Panc1 (cell line): ENCODE results near the gene PGPEP1. TPM values are rescaled to one million over a fixed set of nuclear protein-coding genes. Genes with fewer than 3 reads are reported as not detected.

Source experiments
- ATAC-seq: fragments of 200-7000 bp; cut with Tn5 transposase; 2 replicates; pipeline ENCODE4 v1.9.1; 2020; ENCODE audit warnings: mild to moderate bottlenecking, moderate library complexity
- BruUV-seq: library from RNA; stranded (reverse); fragments of 400-500 nt; replicated peaks from 2 replicates; lab custom pipeline; 2021; lab: Mats Ljungman, UMichigan
- CTCF ChIA-PET: fragments of 300-600 bp; sonication (Branson Sonifier 250); formaldehyde crosslinking; loops from one replicate; lab custom pipeline; 2022; ENCODE audit warnings: antibody characterized with exemption; lab: Charles Lee
- POLR2A ChIA-PET: fragments of 300-600 bp; sonication (Branson Sonifier 250); formaldehyde crosslinking; loops from one replicate; lab custom pipeline; 2022; ENCODE audit warnings: antibody characterized with exemption; lab: Charles Lee
- DNase-seq: peaks from one replicate; pipeline ENCODE4 v3.0.0-alpha.2; 2010; ENCODE audit warnings: low read depth, low spot score
- H3K27ac ChIP-seq: 2 replicates; pipeline ENCODE4 v1.5.1; 2011; ENCODE audit warnings: mild to moderate bottlenecking, low read length, inconsistent platforms
- H3K27me3 ChIP-seq: fragments of 200-500 bp; sonication (Bioruptor generic); 2 replicates; pipeline ENCODE4 v1.6.0; 2014; ENCODE audit warnings: low read length, inconsistent platforms; ENCODE audit not compliant: control insufficient read depth, insufficient read depth
- H3K36me3 ChIP-seq: fragments of 200-500 bp; sonication (Bioruptor generic); 2 replicates; pipeline ENCODE4 v1.5.1; 2014; ENCODE audit warnings: inconsistent platforms, mild to moderate bottlenecking, low read length, moderate library complexity; ENCODE audit not compliant: control insufficient read depth, insufficient read depth
- H3K4me1 ChIP-seq: 2 replicates; pipeline ENCODE4 v1.5.1; 2011; ENCODE audit warnings: inconsistent platforms, mild to moderate bottlenecking, low read length, moderate library complexity; ENCODE audit not compliant: control insufficient read depth, insufficient read depth
- H3K4me3 ChIP-seq, 2 experiments: 2 replicates each; pipeline ENCODE4 v1.5.1; 2011 to 2012; ENCODE audit warnings: low read depth in 2 of 2, low read length in 2 of 2, mild to moderate bottlenecking in 2 of 2, inconsistent platforms in 1 of 2, moderate library complexity in 1 of 2
- H3K9me3 ChIP-seq: fragments of 200-500 bp; sonication (Bioruptor generic); 2 replicates; pipeline ENCODE4 v1.5.1; 2014; ENCODE audit warnings: low read depth, mild to moderate bottlenecking, inconsistent platforms, low read length, moderate library complexity; ENCODE audit not compliant: control insufficient read depth, insufficient read depth
- POLR2AphosphoS5 ChIP-seq: IDR thresholded peaks from 2 replicates; pipeline ENCODE4 v1.6.1; 2012; ENCODE audit warnings: mild to moderate bottlenecking, low read depth, low read length, moderate library complexity
- SIN3A ChIP-seq: IDR thresholded peaks from 2 replicates; pipeline ENCODE4 v1.6.1; 2012; ENCODE audit warnings: low read depth, mild to moderate bottlenecking, low read length, moderate library complexity, borderline replicate concordance; ENCODE audit not compliant: insufficient read depth
- TCF7L2 ChIP-seq: IDR thresholded peaks from 2 replicates; pipeline ENCODE4 v1.6.1; 2011; ENCODE audit warnings: mild to moderate bottlenecking, low read depth, low read length, inconsistent platforms
- in situ Hi-C: cut with HindIII; loops from 2 replicates; pipeline ENCODE4 v1.10.0; 2016; ENCODE audit warnings: low sequenced_read_pairs, low pct_unique_long_range_greater_than_20kb
- intact Hi-C: fragments of 100-400 bp; cut with micrococcal nuclease; formaldehyde crosslinking; loops from one replicate; pipeline ENCODE4 v1.10.0; 2022; ENCODE audit not compliant: unreplicated experiment
- total RNA-seq: library from RNA; stranded (reverse); gene quantifications from one replicate; pipeline ENCODE4 v1.2.1, GENCODE V29; 2021; ENCODE audit not compliant: unreplicated experiment
- TF ChIP-seq, protein P1 (sequence below), 2 experiments: IDR thresholded peaks; 2 replicates each; pipeline ENCODE4 v1.6.1; 2011 to 2012; ENCODE audit warnings: low read depth in 2 of 2, control low read depth in 1 of 2, low read length in 1 of 2, mild to moderate bottlenecking in 1 of 2, moderate library complexity in 1 of 2; ENCODE audit not compliant: insufficient read depth in 1 of 2
- TF ChIP-seq, protein P2 (sequence below): fragments of 450-650 bp; IDR thresholded peaks from 2 replicates; pipeline ENCODE4 v1.5.1; 2017; ENCODE audit warnings: mild to moderate bottlenecking

PGPEP1 gene
- total RNA-seq, 1 experiment from 2014 or later = 36.3 TPM

DNA sequence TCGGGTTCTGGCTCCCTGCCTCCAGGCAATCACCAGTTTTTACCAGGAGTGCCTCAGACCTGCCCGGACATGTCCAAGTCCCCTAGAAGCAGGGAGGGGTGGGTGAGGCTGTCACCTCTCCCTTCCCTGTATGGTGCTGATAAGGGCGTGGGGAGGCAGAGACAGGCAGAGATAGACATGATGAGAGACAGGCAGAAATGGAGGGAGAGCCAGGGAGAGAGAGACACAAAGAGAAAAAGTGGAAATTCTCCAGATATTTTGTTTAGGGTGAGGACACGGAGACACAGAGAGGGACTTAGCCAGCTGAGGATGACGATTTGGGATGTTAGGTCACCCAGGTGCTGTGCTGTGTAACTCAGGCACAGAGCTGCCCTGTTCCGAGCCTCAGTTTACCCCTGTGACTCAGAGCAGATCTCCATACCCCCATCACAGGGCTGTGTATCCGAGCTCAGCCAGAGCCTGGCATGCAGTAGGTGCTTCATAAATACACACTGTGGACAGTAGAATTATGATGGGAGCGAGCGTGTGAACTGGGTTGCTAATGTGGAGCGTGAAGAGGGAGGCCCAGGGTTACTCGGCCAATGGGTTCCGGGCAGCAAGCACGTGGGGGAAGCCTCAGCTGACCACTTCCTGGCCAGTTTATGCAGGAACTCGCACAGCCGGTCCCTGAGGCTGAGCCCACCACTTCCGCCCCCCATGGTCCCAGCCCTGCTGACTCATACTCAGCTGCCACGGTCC, 33.7 kb downstream of the PGPEP1 start:
- in situ Hi-C loops (no loop called here), intact Hi-C loops (no loop called here)
- Histone ChIP-seq H3K9me3 (no peaks in the 10 kb centered on the region), H3K4me1 (peaks cover 39% of the 10 kb centered on the region), H3K36me3 (no peaks in the 10 kb centered on the region), H3K27ac (peak overlapping the region; percentile 99), H3K4me3 (no peak overlapping the region), H3K27me3 (no peaks in the 10 kb centered on the region)
- TSS peak; percentile 97 for BruUV-seq
- ATAC-seq = peak; percentile 93
- ChIA-PET POLR2A (no interaction called here), CTCF (no interaction called here)
- DNase-seq = no peak
- TF ChIP-seq, protein P1, sequence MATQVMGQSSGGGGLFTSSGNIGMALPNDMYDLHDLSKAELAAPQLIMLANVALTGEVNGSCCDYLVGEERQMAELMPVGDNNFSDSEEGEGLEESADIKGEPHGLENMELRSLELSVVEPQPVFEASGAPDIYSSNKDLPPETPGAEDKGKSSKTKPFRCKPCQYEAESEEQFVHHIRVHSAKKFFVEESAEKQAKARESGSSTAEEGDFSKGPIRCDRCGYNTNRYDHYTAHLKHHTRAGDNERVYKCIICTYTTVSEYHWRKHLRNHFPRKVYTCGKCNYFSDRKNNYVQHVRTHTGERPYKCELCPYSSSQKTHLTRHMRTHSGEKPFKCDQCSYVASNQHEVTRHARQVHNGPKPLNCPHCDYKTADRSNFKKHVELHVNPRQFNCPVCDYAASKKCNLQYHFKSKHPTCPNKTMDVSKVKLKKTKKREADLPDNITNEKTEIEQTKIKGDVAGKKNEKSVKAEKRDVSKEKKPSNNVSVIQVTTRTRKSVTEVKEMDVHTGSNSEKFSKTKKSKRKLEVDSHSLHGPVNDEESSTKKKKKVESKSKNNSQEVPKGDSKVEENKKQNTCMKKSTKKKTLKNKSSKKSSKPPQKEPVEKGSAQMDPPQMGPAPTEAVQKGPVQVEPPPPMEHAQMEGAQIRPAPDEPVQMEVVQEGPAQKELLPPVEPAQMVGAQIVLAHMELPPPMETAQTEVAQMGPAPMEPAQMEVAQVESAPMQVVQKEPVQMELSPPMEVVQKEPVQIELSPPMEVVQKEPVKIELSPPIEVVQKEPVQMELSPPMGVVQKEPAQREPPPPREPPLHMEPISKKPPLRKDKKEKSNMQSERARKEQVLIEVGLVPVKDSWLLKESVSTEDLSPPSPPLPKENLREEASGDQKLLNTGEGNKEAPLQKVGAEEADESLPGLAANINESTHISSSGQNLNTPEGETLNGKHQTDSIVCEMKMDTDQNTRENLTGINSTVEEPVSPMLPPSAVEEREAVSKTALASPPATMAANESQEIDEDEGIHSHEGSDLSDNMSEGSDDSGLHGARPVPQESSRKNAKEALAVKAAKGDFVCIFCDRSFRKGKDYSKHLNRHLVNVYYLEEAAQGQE (IDR thresholded peaks at IDR 0.05; ENCODE audit: insufficient read depth in 1 of 2, low read depth in 2 of 2, low read length in 1 of 2) = no peak
- TF ChIP-seq, protein P2, sequence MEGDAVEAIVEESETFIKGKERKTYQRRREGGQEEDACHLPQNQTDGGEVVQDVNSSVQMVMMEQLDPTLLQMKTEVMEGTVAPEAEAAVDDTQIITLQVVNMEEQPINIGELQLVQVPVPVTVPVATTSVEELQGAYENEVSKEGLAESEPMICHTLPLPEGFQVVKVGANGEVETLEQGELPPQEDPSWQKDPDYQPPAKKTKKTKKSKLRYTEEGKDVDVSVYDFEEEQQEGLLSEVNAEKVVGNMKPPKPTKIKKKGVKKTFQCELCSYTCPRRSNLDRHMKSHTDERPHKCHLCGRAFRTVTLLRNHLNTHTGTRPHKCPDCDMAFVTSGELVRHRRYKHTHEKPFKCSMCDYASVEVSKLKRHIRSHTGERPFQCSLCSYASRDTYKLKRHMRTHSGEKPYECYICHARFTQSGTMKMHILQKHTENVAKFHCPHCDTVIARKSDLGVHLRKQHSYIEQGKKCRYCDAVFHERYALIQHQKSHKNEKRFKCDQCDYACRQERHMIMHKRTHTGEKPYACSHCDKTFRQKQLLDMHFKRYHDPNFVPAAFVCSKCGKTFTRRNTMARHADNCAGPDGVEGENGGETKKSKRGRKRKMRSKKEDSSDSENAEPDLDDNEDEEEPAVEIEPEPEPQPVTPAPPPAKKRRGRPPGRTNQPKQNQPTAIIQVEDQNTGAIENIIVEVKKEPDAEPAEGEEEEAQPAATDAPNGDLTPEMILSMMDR = no peak
- TF ChIP-seq TCF7L2 (no peak), POLR2AphosphoS5 (peak; percentile 46), SIN3A (no peak)

DNA sequence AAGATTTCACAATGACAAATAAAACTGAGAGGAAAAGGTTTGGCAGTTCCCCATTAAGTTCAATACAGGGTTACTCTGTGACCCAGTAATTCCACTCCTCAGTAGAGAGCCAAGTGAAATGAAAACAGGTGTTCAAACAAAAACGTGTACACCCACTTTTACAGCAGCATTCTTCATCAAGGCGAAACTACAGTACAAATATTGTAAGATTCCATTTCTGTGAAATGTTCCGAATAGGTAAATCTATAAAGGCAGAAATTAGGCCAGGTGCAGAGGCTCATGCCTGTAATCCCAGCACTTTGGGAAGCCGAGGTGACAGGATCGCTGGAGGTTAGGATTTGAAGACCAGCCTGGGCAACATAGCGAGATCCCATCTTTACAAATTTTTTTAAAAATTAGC, 36.6 kb downstream of the PGPEP1 start:
- CTCF ChIA-PET = no interaction called here

More for the DNA sequence above, 36.6 kb downstream of the PGPEP1 start:
- H3K27me3 ChIP-seq = no peaks in the 10 kb centered on the region
- H3K9me3 ChIP-seq = no peaks in the 10 kb centered on the region
- no TSS peak for BruUV-seq
- intact Hi-C loops (no loop called here), in situ Hi-C loops (no loop called here)
- H3K36me3 ChIP-seq = no peaks in the 10 kb centered on the region
- ATAC-seq (no peak), DNase-seq (no peak)
- TF ChIP-seq, protein P2 = no peak
- TF ChIP-seq TCF7L2 = peak; percentile 78
- H3K4me1 ChIP-seq = peaks cover 44% of the 10 kb centered on the region
- H3K27ac ChIP-seq = peak overlapping the region; percentile 85
- no peak overlapping the region for H3K4me3 ChIP-seq
- POLR2A ChIA-PET = no interaction called here
